Measurements from ENCODE around the gene MECP2.

- TF ChIP-seq, protein P1, sequence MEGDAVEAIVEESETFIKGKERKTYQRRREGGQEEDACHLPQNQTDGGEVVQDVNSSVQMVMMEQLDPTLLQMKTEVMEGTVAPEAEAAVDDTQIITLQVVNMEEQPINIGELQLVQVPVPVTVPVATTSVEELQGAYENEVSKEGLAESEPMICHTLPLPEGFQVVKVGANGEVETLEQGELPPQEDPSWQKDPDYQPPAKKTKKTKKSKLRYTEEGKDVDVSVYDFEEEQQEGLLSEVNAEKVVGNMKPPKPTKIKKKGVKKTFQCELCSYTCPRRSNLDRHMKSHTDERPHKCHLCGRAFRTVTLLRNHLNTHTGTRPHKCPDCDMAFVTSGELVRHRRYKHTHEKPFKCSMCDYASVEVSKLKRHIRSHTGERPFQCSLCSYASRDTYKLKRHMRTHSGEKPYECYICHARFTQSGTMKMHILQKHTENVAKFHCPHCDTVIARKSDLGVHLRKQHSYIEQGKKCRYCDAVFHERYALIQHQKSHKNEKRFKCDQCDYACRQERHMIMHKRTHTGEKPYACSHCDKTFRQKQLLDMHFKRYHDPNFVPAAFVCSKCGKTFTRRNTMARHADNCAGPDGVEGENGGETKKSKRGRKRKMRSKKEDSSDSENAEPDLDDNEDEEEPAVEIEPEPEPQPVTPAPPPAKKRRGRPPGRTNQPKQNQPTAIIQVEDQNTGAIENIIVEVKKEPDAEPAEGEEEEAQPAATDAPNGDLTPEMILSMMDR (IDR thresholded peaks at IDR 0.05): no peak
- TF ChIP-seq BHLHE40 (IDR thresholded peaks at IDR 0.05; ENCODE audit: low read depth, low read length) (no peak), CHD2 (IDR thresholded peaks at IDR 0.05; ENCODE audit: low read length, partially characterized antibody) (no peak), EP300 (IDR thresholded peaks at IDR 0.05) (no peak), HOXB13 (CRISPR knock-in tag; IDR thresholded peaks at IDR 0.05; ENCODE audit: low read depth) (no peak), RAD21 (conservative IDR thresholded peaks at IDR 0.05 in 1 of 2, IDR thresholded peaks at IDR 0.05 in 1 of 2) (no peak)
- TF ChIP-seq, protein P2, sequence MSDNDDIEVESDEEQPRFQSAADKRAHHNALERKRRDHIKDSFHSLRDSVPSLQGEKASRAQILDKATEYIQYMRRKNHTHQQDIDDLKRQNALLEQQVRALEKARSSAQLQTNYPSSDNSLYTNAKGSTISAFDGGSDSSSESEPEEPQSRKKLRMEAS (IDR thresholded peaks at IDR 0.05): no peak
Measured at GRCh38 chrX:154006947-154007346, 90.6 kb downstream of the MECP2 start.
